Body of pancreas (tissue), 4 donors: ENCODE measurements around the gene ENOX2. TPM values are rescaled to one million over a fixed set of nuclear protein-coding genes. Genes with fewer than 3 reads are reported as not detected.

Source experiments
- ATAC-seq: fragments of 150-250 bp; one replicate; pipeline ENCODE4 v1.9.1; 2016
- DNase-seq, 4 donors: peaks; one replicate each; pipeline ENCODE4 v3.0.0-alpha.2; 2019
- H3K27ac ChIP-seq, 4 donors: fragments of 200-600 bp; sonication (generic); 1 replicate in 3 of 4; 2 replicates in 1 of 4; pipeline versions ENCODE4 v1.5.1 to v1.6.1; 2016 to 2019; ENCODE audit warnings: mild to moderate bottlenecking in 1 of 4, mixed read lengths in 1 of 4, moderate library complexity in 1 of 4
- H3K27me3 ChIP-seq, 2 donors: fragments of 200-600 bp; sonication (generic); one replicate each; pipeline ENCODE4 v1.6.0; 2016; ENCODE audit warnings: mild to moderate bottlenecking in 1 of 2
- H3K36me3 ChIP-seq, 2 donors: fragments of 200-600 bp; sonication (generic); replicated peaks in 1 of 2; 2 replicates each; pipeline ENCODE4 v1.5.1; 2016; ENCODE audit warnings: low read depth in 2 of 2; ENCODE audit not compliant: insufficient read depth in 1 of 2
- H3K4me1 ChIP-seq: fragments of 200-600 bp; sonication (generic); one replicate; pipeline ENCODE4 v1.6.0; 2016
- H3K4me3 ChIP-seq, 2 donors: fragments of 200-600 bp; sonication (generic); 1 replicate in 1 of 2; 2 replicates in 1 of 2; pipeline ENCODE4 v1.5.1; 2016 to 2019
- H3K9me3 ChIP-seq, 3 donors: fragments of 200-600 bp; sonication (generic); 1 replicate in 2 of 3; 2 replicates in 1 of 3; pipeline ENCODE4 v1.5.1; 2016
- POLR2A ChIP-seq, 3 donors: fragments of 450-650 bp; IDR thresholded peaks; one replicate each; pipeline ENCODE4 v1.6.1; 2016; ENCODE audit warnings: antibody characterized with exemption in 3 of 3, mild to moderate bottlenecking in 2 of 3
- WGBS, 2 donors: methylation state at CpG; one replicate each; pipeline ENCODE4 v1.1.5; 2017; 5-methylcytosine and 5-hydroxymethylcytosine counted together
- intact Hi-C: fragments of 100-400 bp; cut with DNase I; formaldehyde crosslinking; loops from one replicate; pipeline ENCODE4 v1.15.1; 2023
- total RNA-seq, 2 donors: library from RNA; depleted of rRNA; stranded (reverse); fragments of >200 nt; gene quantifications; one replicate each; pipeline ENCODE4 v1.1.0, GENCODE V29; 2016
- TF ChIP-seq, protein P1 (sequence below), 7 experiments: fragments of 450-650 bp in 4 of 7; fragments of 200-600 bp in 3 of 7; sonication (generic) in 3 of 7; IDR thresholded peaks; one replicate each; pipeline ENCODE4 v1.5.1; 2016 to 2019; ENCODE audit warnings: antibody characterized with exemption in 7 of 7

Gene ENOX2
- total RNA-seq, 2 donors from 2014 or later: 7.9 to 9.1 TPM

DNA sequence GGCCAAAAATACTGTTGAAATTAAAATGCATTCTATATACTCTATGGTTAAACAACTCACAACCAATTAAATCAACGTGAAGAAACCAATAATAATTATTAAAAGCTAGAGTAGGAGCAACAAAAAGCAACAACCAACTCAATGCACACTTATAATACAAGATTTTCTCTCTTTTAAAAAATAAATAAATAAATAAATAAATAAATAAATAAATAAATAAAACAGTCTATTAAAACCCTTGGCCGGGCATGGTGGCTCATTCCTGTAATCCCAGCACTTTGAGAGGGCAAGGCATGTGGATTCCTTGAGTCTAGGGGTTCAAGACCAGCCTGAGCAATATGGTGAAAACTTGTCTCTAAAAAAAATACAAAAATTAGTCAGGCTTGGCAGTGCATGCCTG, 62.7 kb downstream of the ENOX2 start:
- no peak overlapping the region for H3K4me3 ChIP-seq
- TF ChIP-seq POLR2A (IDR thresholded peaks at IDR 0.05): no peak
- TF ChIP-seq, protein P1, sequence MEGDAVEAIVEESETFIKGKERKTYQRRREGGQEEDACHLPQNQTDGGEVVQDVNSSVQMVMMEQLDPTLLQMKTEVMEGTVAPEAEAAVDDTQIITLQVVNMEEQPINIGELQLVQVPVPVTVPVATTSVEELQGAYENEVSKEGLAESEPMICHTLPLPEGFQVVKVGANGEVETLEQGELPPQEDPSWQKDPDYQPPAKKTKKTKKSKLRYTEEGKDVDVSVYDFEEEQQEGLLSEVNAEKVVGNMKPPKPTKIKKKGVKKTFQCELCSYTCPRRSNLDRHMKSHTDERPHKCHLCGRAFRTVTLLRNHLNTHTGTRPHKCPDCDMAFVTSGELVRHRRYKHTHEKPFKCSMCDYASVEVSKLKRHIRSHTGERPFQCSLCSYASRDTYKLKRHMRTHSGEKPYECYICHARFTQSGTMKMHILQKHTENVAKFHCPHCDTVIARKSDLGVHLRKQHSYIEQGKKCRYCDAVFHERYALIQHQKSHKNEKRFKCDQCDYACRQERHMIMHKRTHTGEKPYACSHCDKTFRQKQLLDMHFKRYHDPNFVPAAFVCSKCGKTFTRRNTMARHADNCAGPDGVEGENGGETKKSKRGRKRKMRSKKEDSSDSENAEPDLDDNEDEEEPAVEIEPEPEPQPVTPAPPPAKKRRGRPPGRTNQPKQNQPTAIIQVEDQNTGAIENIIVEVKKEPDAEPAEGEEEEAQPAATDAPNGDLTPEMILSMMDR (IDR thresholded peaks at IDR 0.05): no peak
- ATAC-seq (no peak), DNase-seq (no peak)
- H3K36me3 ChIP-seq: no peaks in the 10 kb centered on the region
- no peak overlapping the region for H3K27ac ChIP-seq
- peaks cover 5% of the 10 kb centered on the region for H3K4me1 ChIP-seq
- intact Hi-C loops: no loop called here
- H3K9me3 ChIP-seq: no peaks in the 10 kb centered on the region
- WGBS, 2 donors: 87 to 97% methylated on average over 2 of the region's 2 CpGs
- no peaks in the 10 kb centered on the region for H3K27me3 ChIP-seq

DNA sequence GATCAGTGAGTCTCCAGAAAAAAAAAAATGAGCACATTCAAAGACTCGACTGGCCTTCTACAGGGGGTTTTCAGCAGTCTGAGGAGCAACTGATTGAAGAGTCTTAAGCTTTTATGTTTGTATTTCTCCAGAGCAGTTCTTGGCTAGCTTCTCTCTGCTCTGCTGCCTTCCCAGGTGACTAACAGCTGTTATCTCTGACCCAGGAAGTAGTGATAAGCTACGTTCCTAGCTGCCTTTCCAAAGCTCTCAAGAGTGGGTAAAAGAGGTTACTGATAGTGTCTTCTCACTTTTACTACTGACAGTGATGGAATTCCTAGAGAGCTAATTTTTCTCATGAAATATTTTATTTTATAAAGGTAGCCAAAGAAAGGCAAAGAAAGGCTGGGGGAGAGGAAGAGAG, 66.6 kb downstream of the ENOX2 start:
- Histone ChIP-seq H3K9me3 (no peaks in the 10 kb centered on the region), H3K4me1 (peaks cover 5% of the 10 kb centered on the region), H3K27ac (no peak overlapping the region), H3K36me3 (no peaks in the 10 kb centered on the region), H3K27me3 (no peaks in the 10 kb centered on the region), H3K4me3 (no peak overlapping the region)
- DNase-seq: peak in 2 of 4 donors; percentile 13 to 24
- no peak for ATAC-seq
- TF ChIP-seq, protein P1 (IDR thresholded peaks at IDR 0.05): no peak
- TF ChIP-seq POLR2A (IDR thresholded peaks at IDR 0.05): no peak
- intact Hi-C loops: no loop called here
- WGBS, 2 donors: 8 to 13% methylated on average over 1 to 2 of the region's 2 CpGs

DNA sequence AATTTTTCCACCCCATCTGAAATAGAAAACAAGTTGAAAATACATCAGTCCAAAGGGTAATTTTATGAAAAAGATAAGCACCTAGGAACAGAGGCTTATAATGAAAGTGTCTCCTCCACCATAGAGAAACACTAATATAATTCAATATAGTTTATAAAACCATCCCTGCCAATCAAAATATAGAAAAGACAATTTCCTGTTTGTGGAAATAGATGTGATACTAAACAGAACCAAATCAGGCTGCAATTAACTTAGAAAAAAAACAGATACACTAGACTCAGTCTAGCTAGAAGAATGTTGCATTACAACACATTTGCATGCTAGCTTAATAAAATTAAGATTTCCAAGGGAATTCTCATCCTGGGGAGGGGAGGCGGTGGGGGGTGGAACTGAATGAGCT, 68.2 kb downstream of the ENOX2 start:
- H3K4me1 ChIP-seq: peaks cover 5% of the 10 kb centered on the region
- H3K36me3 ChIP-seq: no peaks in the 10 kb centered on the region
- intact Hi-C loops: no loop called here
- 95 to 100% methylated on average over 1 of the region's 1 CpG for WGBS, 2 donors
- DNase-seq (no peak), ATAC-seq (no peak)
- H3K4me3 ChIP-seq: no peak overlapping the region
- no peaks in the 10 kb centered on the region for H3K27me3 ChIP-seq
- no peak overlapping the region for H3K27ac ChIP-seq
- TF ChIP-seq, protein P1 (IDR thresholded peaks at IDR 0.05): no peak
- no peak for TF ChIP-seq POLR2A (IDR thresholded peaks at IDR 0.05)
- H3K9me3 ChIP-seq: no peaks in the 10 kb centered on the region

DNA sequence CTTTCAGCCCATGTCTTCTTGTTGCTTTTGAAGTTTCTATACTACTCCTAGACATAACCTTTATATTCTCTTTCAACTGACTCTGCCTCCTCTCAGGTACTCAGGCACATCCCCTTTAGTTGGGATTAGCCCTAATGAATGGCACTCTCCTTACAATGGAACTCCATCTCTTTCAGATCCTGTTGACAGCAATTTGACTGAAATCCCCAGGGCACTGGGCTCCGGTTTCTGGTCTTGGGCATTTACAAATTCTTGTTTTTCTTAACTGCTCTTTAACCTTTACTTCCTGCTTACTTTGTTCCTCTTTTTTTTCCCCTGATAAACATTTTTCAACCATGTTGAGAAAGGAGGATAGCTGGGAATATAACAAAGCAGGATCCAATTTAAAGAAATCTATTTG, 68.9 kb downstream of the ENOX2 start:
- WGBS, 2 donors: 71 to 80% methylated on average over 1 of the region's 1 CpG
- ATAC-seq: no peak
- intact Hi-C loops: no loop called here
- Histone ChIP-seq H3K4me1 (peaks cover 5% of the 10 kb centered on the region), H3K4me3 (no peak overlapping the region), H3K27me3 (no peaks in the 10 kb centered on the region), H3K9me3 (no peaks in the 10 kb centered on the region), H3K27ac (no peak overlapping the region), H3K36me3 (no peaks in the 10 kb centered on the region)
- no peak for TF ChIP-seq POLR2A (IDR thresholded peaks at IDR 0.05)
- TF ChIP-seq, protein P1 (IDR thresholded peaks at IDR 0.05): no peak
- no peak for DNase-seq

DNA sequence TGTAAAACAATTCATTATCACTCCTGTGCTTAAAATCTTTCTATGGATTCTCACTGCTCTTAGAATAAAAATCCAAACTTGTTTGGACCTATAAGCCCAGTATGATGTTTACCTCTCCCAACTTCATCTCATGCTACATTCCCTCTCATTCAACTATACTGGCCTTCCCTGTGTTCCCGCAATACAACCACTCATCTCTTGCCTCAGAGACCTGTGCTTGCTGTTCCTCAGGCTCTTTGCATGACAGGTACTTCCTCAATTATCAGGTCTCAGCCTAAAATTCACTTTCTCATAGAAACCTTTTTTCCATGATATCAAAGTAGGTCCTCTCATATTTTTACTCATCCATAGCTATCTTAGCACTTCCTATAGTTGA, 71.7 kb downstream of the ENOX2 start:
- DNase-seq: no peak
- peaks cover 3% of the 10 kb centered on the region for H3K4me1 ChIP-seq
- TF ChIP-seq, protein P1 (IDR thresholded peaks at IDR 0.05): no peak
- no peak for TF ChIP-seq POLR2A (IDR thresholded peaks at IDR 0.05)
- WGBS, 2 donors: 92 to 95% methylated on average over 1 of the region's 1 CpG
- H3K27ac ChIP-seq: no peak overlapping the region
- no peak overlapping the region for H3K4me3 ChIP-seq
- intact Hi-C loops: no loop called here
- no peak for ATAC-seq
- H3K27me3 ChIP-seq: no peaks in the 10 kb centered on the region
- H3K9me3 ChIP-seq: no peaks in the 10 kb centered on the region
- H3K36me3 ChIP-seq: no peaks in the 10 kb centered on the region
